NCI-H2107 treated with DMSO at 0.1 percent for 48 hours (cell line): ENCODE data around the gene SUOX.
A peak's percentile ranks its signal among the peaks of the same experiment; 100 is the strongest.
"Not testable (repeated sequence)": the region's sequence is repeated elsewhere in the genome, so short reads cannot be mapped to it uniquely, and the experiment has no call there.

Experiments used
- DNase-seq: peaks from one replicate; lab custom pipeline; 2025; ENCODE audit not compliant: unreplicated experiment; lab: John Stamatoyannopoulos, UW

SUOX gene

DNA sequence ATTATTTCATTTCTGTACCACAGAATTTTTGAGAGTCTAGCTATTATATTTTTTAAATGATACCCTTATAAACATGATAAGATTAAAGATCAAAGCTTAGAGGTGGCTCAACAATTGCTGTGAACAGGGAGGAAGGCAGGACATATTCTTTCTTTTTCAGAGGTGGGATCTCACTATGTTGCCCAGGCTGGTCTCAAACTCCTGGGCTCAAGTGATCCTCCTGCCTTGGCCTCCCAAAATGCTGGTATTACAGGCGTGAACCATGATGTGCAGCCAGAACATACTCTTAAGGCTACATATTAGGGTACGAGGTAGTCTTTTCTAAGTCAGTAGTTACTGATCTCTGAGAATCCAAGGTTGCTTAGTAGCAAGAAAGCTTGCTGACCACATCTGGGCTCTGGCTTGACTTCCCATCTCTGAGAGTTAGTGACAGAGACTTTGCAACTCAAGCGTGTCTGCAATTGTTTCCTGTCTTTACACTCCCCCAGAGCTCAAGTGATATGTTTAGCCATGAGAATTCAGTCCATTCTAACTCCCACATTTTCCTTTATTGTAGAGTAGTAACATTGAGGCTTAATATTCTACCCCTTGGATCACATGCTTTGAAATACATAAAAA lies 14.6 kb upstream of the SUOX start:
- DNase-seq, result no peak

GRCh38 chr12:55983232-55983842 lies 13.7 kb upstream of the SUOX start:
- DNase-seq, result no peak

DNA sequence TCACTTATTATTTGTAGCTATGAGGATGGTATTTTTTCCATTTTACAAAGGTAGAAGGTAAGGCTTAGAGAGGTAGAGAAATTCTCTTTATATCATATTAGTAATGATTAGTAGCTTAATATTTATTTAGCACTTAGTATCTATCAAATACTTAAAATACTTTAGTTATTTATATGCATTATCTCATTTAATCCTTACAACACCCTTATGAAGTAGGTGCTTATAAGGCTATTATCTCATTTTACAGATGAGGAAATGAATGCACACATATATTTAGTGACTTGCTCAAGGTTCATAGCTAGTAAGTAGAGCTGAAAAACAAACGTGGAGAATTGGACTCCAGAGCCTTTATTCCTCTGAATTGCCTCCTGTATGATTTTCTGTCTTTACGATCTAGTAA lies 12.2 kb upstream of the SUOX start:
- no peak for DNase-seq

DNA sequence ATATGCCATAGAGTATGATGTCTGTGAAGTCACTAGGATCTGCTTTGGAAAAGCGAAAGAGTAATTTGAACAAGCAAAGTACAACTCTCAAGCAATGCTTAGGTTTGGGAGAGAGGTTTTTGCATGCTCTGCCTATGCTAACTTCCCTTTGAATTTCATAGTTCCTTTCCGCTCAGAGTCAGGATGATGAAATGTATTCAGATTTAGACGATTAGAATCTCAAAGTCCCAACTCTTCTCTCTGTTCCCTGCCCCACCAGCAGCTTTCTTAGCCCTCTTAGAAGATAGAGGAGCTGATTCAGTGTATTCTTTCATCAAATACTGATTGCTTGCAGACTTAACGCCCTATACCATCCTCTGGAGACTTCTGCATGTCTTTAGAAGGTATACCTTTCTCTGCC lies 11.7 kb upstream of the SUOX start:
- no peak for DNase-seq

DNA sequence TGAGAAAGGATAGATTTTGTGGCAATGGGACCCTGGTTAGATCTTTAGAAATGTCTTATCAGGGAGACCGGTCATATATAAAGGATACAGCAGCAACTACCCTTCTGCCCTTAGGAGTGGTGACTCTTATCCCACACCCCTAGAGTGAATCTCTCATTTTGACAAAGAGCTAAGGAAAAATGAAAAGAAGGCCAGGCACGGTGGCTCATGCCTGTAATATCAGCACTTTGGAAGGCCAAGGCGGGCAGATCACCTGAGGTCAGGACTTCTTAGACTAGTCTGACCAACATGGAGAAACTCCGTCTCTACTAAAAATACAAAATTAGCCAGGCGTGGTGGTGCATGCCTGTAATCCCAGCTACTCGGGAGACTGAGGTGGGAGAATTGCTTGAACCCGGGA lies 11.1 kb upstream of the SUOX start:
- not testable (repeated sequence) for DNase-seq

GRCh38 chr12:55991110-55991509 lies 6.0 kb upstream of the SUOX start:
- DNase-seq, result no peak

DNA sequence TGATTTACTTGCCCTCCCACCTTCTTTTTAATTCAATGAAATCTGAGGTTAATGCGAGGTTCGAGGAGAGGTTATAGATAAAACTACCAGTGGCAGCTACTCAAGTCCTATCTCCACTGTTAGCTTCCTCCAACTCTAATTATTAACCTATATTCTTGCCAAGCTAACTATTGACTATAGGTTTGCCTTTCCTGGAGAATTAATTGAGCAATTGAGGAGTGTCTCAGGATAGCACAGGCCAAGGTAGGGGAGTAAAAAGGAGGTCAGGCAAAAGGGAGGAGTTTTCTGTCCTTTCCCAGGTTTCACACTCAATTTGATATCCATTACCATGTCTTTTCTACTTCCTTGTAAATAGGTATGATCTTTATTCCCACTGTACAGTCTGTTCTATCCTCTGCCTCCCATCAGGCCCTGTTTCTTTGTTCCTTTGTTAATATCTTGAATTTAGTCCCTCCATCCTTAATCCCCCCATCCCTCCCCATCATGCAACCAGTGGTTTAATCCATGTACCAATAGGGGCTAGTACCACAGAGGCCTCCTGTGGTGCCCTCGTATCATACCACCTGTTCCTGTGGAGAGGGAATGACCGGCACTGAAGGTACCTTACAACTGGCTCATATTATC lies 3.7 kb upstream of the SUOX start:
- no peak for DNase-seq

- DNase-seq, result no peak
Measured at GRCh38 chr12:55995366-55995765, 1.7 kb upstream of the SUOX start.

DNA sequence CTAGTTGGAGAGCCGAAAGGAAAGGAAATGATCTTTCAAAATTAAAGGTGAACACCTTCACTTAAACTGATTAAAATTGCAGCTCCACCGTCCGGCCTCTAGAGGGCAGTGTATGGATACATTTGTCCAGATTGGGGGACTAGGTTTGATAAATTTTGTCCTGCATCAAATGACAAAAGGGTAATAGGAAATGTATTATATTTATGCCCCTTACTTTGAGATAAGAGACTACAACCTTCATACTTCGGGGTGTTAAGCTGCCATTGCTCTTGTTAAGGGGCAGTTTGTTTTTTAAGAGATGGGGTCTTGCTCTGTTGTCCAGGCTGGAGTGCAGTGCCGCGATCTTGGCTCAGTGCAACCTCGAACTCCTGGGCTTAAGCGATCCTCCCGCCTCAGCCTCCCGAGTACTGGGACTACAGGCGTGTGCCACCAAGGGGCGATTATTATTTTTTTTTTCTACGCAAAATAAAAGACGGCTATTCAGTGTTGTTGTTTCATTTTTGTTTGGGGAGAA lies 818 bp upstream of the SUOX start:
- DNase-seq, result peak; percentile 91

DNA sequence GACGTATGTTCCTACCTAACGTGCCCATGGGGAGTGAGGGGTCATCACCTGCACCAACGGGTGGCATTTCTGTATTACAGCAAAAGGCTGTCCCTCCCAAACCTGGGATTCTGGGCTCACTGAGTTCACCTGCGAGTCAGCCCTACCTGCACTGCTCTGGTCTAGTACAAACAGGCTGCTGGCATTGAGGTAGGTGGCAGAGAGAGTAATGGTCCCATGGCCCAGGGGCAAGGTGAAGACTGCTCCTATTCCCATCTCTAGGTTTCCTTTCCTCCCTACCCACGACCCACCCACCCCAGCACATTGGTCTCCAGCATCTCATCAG lies 421 bp downstream of the SUOX start:
- no peak for DNase-seq

- not testable (repeated sequence) for DNase-seq
Measured at GRCh38 chr12:55999522-55999921, 2.4 kb downstream of the SUOX start.

DNA sequence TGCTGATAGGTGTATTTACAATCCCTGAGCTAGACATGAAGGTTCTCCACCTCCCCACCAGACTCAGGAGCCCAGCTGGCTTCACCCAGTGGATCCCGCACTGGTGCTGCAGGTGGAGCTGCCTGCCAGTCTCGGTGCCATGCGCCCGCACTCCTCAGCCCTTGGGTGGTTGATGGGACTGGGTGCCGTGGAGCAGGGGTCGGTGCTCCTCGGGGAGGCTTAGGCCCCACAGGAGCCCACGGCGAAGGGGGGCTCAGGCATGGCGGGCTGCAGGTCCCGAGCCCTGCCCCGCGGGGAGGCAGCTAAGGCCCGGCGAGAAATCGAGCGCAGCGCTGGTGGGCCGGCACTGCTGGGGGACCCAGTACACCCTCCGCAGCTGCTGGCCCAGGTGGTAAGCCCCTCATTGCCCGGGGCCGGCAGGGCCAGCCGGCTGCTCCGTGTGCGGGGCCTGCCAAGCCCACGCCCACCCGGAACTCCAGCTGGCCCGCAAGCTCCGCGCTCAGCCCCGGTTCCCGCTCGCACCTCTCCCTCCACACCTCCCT lies 3.0 kb downstream of the SUOX start:
- DNase-seq, result not testable (repeated sequence)

DNA sequence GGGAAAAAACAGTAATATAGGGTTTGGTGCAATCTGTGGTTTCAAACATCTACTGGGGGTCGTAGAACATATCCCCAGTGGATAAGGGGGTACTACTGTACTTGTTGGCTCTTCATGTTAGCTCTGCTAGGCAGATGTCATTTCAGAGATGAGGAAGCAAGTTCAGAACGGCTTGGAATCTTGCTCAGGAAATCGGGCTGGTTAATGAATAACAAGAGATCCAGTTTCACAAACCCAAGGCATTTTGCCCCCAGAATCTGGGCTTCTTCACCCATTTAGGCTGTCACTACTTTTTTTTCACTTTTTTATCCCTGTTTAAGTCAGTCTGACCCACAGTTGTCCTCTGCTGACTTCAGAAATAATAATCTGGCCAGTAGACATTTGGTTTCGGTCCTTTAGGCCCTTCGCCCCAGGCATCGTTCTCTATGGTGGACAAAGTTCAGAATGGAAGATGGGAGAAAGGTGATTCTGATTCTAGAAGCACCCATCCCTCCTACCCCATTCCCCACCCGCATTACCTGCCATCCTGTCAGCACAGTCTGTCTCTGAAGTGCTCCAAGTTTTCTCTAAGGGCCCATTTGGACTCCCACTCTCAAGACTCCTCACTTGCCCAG lies 4.5 kb downstream of the SUOX start:
- no peak for DNase-seq

- DNase-seq, result not testable (repeated sequence)
Measured at GRCh38 chr12:56003376-56003775, 6.3 kb downstream of the SUOX start.

GRCh38 chr12:56004211-56004610 lies 7.1 kb downstream of the SUOX start:
- DNase-seq, result no peak

GRCh38 chr12:56007564-56008559 lies 10.8 kb downstream of the SUOX start:
- DNase-seq, result peak; percentile 39

GRCh38 chr12:56010111-56010570 lies 13.1 kb downstream of the SUOX start:
- DNase-seq, result no peak

GRCh38 chr12:56011509-56012090 lies 14.5 kb downstream of the SUOX start:
- no peak for DNase-seq

DNA sequence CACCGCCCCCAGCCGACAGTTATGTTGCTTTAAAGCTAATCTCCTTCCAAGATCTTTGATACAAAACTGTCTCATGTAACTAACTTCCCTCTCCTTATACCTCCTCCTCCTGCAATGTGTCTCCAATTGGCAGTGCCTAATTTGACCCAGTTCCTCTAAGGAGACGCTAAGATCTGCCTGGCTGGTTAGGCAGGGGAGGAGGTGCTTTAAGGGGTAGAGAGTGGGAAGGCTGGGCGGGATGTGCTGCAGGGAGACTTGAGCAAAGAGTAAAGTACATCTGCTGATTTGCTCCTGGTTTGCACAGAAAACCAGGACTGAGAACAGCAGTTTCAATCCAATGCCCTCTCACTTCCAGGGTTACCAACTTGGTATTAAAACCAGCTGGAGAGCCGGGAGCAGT lies 16.4 kb downstream of the SUOX start:
- DNase-seq, result no peak

DNA sequence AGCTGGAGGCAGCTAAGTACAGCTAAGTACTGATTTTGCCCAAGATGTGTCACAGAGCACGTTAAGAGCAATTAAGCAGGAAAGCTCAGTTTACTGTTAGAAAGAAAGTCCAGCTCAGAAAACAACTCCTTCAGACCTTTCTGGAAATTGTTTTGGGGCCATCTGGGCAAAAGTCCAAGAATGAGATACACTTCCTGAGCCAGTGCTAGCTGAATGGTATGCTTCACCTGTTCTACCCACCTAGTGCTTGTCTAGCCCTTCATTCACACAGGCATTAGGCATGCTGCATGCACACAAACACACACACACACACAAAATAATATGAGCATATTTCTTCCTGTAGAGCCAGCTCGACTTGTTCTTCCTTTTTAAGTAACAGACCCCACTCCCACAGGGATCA lies 17.1 kb downstream of the SUOX start:
- peak; percentile 80 for DNase-seq
